Measurements from ENCODE around the gene OSR1.

OSR1 gene

DNA sequence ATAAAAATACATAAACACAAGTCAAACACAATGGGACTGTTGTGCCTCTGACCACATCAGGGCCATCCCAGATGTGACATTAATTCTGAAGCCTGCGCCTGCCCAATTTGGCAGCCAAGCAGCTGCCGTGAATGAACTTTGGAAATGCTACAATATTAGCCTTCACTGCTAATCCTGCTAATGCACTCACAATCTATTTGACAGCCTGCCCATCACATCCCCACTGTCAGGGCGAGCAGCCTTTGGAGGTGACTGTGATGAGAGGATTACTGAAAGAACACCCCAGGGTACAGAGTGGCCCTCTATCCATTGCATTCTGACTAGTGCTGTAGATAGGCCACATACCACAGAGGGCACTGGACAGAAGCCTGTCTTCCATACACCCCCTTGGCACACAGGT lies 21.6 kb downstream of the OSR1 start:
- Histone ChIP-seq H3K4me3 (ENCODE audit: low read depth in 1 of 2, low read length in 2 of 2) (no peak overlapping the region), H3K9me3 (ENCODE audit: control insufficient read depth in 1 of 2, low read length in 2 of 2) (no peaks in the 10 kb centered on the region), H3K9ac (ENCODE audit: low read depth in 1 of 2, low read length in 2 of 2) (no peak overlapping the region), H3K27me3 (ENCODE audit: control insufficient read depth in 1 of 2, insufficient read depth in 2 of 2, low read length in 2 of 2) (no peaks in the 10 kb centered on the region), H3K4me1 (ENCODE audit: control insufficient read depth in 1 of 2, insufficient read depth in 2 of 2, low read length in 2 of 2) (no peaks in the 10 kb centered on the region), H3K27ac (ENCODE audit: low read depth, low read length) (no peak overlapping the region), H3K36me3 (ENCODE audit: control insufficient read depth in 1 of 2, insufficient read depth in 2 of 2, low read length in 2 of 2) (no peaks in the 10 kb centered on the region)

DNA sequence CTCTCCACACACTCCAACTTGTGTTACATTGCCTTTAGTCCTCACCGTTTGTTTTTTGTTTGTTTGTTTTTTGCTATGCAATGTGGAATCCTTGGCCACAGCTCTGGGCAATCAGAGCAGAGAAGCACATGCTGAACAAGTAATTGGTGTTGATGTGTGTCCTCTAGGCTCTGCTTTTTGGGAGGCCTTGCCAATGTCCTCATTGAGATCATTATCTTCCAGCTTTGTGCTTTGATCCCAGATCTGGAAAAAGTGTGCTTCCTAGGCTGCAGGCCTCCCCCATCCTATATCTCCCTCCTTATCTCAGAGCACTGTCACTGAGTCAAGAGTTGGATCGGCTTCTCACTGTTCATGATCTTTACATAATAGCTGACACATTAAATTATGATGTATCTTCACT lies 25.9 kb downstream of the OSR1 start:
- Histone ChIP-seq H3K27ac (ENCODE audit: low read depth, low read length) (no peak overlapping the region), H3K27me3 (ENCODE audit: control insufficient read depth in 1 of 2, insufficient read depth in 2 of 2, low read length in 2 of 2) (no peaks in the 10 kb centered on the region), H3K36me3 (ENCODE audit: control insufficient read depth in 1 of 2, insufficient read depth in 2 of 2, low read length in 2 of 2) (no peaks in the 10 kb centered on the region), H3K9me3 (ENCODE audit: control insufficient read depth in 1 of 2, low read length in 2 of 2) (no peaks in the 10 kb centered on the region), H3K4me3 (ENCODE audit: low read depth in 1 of 2, low read length in 2 of 2) (no peak overlapping the region), H3K9ac (ENCODE audit: low read depth in 1 of 2, low read length in 2 of 2) (no peak overlapping the region), H3K4me1 (ENCODE audit: control insufficient read depth in 1 of 2, insufficient read depth in 2 of 2, low read length in 2 of 2) (no peaks in the 10 kb centered on the region)

DNA sequence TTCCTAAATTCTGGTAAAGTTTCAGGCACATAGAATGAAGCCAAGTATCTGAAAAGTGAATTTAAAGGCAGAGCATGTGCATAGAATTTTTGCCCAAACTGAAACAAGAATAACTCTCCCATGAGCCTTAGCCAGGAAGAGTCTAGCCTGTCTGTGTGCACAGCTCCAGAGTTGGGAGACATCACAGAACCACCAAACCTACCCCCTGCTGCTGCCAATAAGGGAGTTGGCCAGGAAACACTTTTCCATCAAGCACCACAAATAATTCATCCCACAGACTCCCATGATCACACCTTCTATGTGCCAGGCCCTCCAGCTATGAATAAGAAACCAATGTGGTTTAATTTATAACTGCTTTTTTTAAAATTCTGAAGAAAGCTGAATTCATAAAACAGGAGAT lies 27.0 kb downstream of the OSR1 start:
- no peaks in the 10 kb centered on the region for H3K9me3 ChIP-seq (ENCODE audit: control insufficient read depth in 1 of 2, low read length in 2 of 2)
- no peak overlapping the region for H3K27ac ChIP-seq (ENCODE audit: low read depth, low read length)
- H3K4me1 ChIP-seq (ENCODE audit: control insufficient read depth in 1 of 2, insufficient read depth in 2 of 2, low read length in 2 of 2): no peaks in the 10 kb centered on the region
- H3K9ac ChIP-seq (ENCODE audit: low read depth in 1 of 2, low read length in 2 of 2): no peak overlapping the region
- H3K4me3 ChIP-seq (ENCODE audit: low read depth in 1 of 2, low read length in 2 of 2): no peak overlapping the region
- no peaks in the 10 kb centered on the region for H3K27me3 ChIP-seq (ENCODE audit: control insufficient read depth in 1 of 2, insufficient read depth in 2 of 2, low read length in 2 of 2)
- H3K36me3 ChIP-seq (ENCODE audit: control insufficient read depth in 1 of 2, insufficient read depth in 2 of 2, low read length in 2 of 2): no peaks in the 10 kb centered on the region

DNA sequence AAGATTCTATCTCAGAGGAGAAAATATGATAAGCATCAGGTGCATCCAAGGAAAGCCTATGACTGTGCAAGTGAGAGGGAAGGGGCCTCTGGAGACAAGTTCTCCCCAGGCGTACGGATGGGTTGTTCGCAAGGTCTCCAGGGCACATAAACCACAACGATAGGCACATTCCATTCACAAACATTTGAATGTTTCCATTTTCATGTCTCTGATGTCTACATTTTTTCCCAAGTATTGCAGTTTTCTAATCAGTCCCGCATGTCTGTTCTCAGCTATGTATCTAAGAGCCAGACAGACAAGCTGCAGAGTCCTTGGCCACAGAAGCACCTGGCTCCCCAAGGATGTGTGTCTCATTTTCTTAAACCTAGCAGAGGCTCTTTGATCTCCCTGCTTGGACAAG lies 28.0 kb downstream of the OSR1 start:
- no peaks in the 10 kb centered on the region for H3K27me3 ChIP-seq (ENCODE audit: control insufficient read depth in 1 of 2, insufficient read depth in 2 of 2, low read length in 2 of 2)
- H3K27ac ChIP-seq (ENCODE audit: low read depth, low read length): no peak overlapping the region
- H3K4me3 ChIP-seq (ENCODE audit: low read depth in 1 of 2, low read length in 2 of 2): no peak overlapping the region
- no peaks in the 10 kb centered on the region for H3K36me3 ChIP-seq (ENCODE audit: control insufficient read depth in 1 of 2, insufficient read depth in 2 of 2, low read length in 2 of 2)
- no peaks in the 10 kb centered on the region for H3K9me3 ChIP-seq (ENCODE audit: control insufficient read depth in 1 of 2, low read length in 2 of 2)
- no peaks in the 10 kb centered on the region for H3K4me1 ChIP-seq (ENCODE audit: control insufficient read depth in 1 of 2, insufficient read depth in 2 of 2, low read length in 2 of 2)
- H3K9ac ChIP-seq (ENCODE audit: low read depth in 1 of 2, low read length in 2 of 2): no peak overlapping the region

DNA sequence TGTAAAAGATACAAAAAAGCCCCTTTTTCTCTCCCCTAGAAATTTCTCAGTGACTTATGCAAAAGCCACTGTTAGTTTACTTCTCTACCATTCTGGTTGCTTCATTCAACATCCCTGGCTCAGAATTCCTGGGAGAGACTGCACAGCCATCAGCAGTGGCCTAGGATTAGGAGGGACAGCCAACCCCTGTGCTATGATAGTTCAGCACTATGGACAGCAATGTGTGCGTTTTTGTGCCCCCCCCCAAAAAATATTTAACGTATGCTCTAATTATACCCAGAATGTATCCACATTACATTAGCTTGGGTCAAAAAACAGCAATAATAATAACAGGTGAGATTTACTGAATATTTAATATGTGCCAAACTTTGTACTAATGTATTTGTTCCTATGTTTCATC lies 29.0 kb downstream of the OSR1 start:
- Histone ChIP-seq H3K36me3 (ENCODE audit: control insufficient read depth in 1 of 2, insufficient read depth in 2 of 2, low read length in 2 of 2) (no peaks in the 10 kb centered on the region), H3K4me1 (ENCODE audit: control insufficient read depth in 1 of 2, insufficient read depth in 2 of 2, low read length in 2 of 2) (no peaks in the 10 kb centered on the region), H3K27me3 (ENCODE audit: control insufficient read depth in 1 of 2, insufficient read depth in 2 of 2, low read length in 2 of 2) (no peaks in the 10 kb centered on the region), H3K9me3 (ENCODE audit: control insufficient read depth in 1 of 2, low read length in 2 of 2) (no peaks in the 10 kb centered on the region), H3K27ac (ENCODE audit: low read depth, low read length) (no peak overlapping the region), H3K4me3 (ENCODE audit: low read depth in 1 of 2, low read length in 2 of 2) (no peak overlapping the region), H3K9ac (ENCODE audit: low read depth in 1 of 2, low read length in 2 of 2) (no peak overlapping the region)

DNA sequence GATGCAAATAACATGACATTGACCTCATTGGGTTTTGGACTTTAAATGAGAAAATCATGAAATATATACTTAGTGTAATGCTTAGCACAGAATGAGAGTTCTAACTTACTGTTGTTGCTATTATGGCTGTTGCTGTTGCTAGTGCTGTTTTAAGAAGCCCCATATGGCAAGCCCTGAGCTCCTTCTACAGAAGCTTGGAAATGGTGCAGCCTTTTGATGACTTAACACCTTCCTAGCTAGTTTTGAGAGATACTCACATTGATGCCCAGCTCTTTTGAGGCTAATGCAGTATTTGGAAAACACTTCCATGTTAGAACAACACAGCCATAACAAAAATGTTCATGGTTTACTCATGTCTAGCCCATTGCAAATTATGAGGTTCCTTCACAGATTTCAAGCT lies 30.9 kb downstream of the OSR1 start:
- H3K9ac ChIP-seq (ENCODE audit: low read depth in 1 of 2, low read length in 2 of 2): no peak overlapping the region
- H3K27me3 ChIP-seq (ENCODE audit: control insufficient read depth in 1 of 2, insufficient read depth in 2 of 2, low read length in 2 of 2): no peaks in the 10 kb centered on the region
- H3K36me3 ChIP-seq (ENCODE audit: control insufficient read depth in 1 of 2, insufficient read depth in 2 of 2, low read length in 2 of 2): no peaks in the 10 kb centered on the region
- no peak overlapping the region for H3K4me3 ChIP-seq (ENCODE audit: low read depth in 1 of 2, low read length in 2 of 2)
- H3K27ac ChIP-seq (ENCODE audit: low read depth, low read length): no peak overlapping the region
- no peaks in the 10 kb centered on the region for H3K4me1 ChIP-seq (ENCODE audit: control insufficient read depth in 1 of 2, insufficient read depth in 2 of 2, low read length in 2 of 2)
- no peaks in the 10 kb centered on the region for H3K9me3 ChIP-seq (ENCODE audit: control insufficient read depth in 1 of 2, low read length in 2 of 2)

DNA sequence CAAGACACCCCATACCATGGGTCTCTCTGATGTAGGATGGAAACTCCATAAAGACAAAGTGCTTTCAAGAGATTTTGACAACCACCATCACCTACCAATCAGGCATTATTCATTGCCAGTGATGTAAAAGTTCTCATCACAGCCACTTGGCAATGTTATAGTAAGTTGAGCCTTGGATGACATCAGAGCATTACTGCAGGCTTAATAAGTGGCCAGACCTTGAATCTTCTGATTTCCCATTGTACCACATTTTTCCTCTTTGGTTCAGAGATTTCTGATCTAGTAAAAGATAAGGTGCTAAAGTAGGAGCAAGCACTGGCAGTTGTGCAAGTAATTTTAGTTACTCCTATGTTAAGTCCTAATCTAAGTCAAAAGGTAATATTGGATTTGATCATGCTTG lies 36.5 kb downstream of the OSR1 start:
- H3K27me3 ChIP-seq (ENCODE audit: control insufficient read depth in 1 of 2, insufficient read depth in 2 of 2, low read length in 2 of 2): no peaks in the 10 kb centered on the region
- no peak overlapping the region for H3K4me3 ChIP-seq (ENCODE audit: low read depth in 1 of 2, low read length in 2 of 2)
- H3K27ac ChIP-seq (ENCODE audit: low read depth, low read length): no peak overlapping the region
- no peaks in the 10 kb centered on the region for H3K4me1 ChIP-seq (ENCODE audit: control insufficient read depth in 1 of 2, insufficient read depth in 2 of 2, low read length in 2 of 2)
- no peaks in the 10 kb centered on the region for H3K9me3 ChIP-seq (ENCODE audit: control insufficient read depth in 1 of 2, low read length in 2 of 2)
- H3K36me3 ChIP-seq (ENCODE audit: control insufficient read depth in 1 of 2, insufficient read depth in 2 of 2, low read length in 2 of 2): no peaks in the 10 kb centered on the region
- no peak overlapping the region for H3K9ac ChIP-seq (ENCODE audit: low read depth in 1 of 2, low read length in 2 of 2)

DNA sequence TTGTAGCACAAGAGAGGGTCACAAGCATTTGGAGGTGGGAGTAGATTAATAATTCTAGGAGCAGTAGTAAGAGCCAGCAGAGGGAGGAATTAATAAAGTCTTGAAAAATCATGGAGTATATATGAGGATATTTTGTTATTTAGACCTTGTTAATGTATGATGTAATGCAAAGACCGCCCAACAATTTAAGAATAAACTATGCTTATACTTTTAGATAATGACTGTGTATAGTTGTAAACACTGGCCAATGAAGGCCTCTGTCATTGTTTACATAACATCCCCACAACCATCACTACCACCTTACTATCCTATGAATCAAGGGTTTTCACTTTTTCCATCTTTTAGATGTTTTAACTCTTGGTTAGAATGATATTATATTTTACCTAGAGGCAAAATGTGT lies 37.6 kb downstream of the OSR1 start:
- Histone ChIP-seq H3K9ac (ENCODE audit: low read depth in 1 of 2, low read length in 2 of 2) (no peak overlapping the region), H3K36me3 (ENCODE audit: control insufficient read depth in 1 of 2, insufficient read depth in 2 of 2, low read length in 2 of 2) (no peaks in the 10 kb centered on the region), H3K27me3 (ENCODE audit: control insufficient read depth in 1 of 2, insufficient read depth in 2 of 2, low read length in 2 of 2) (no peaks in the 10 kb centered on the region), H3K9me3 (ENCODE audit: control insufficient read depth in 1 of 2, low read length in 2 of 2) (no peaks in the 10 kb centered on the region), H3K4me3 (ENCODE audit: low read depth in 1 of 2, low read length in 2 of 2) (no peak overlapping the region), H3K27ac (ENCODE audit: low read depth, low read length) (no peak overlapping the region), H3K4me1 (ENCODE audit: control insufficient read depth in 1 of 2, insufficient read depth in 2 of 2, low read length in 2 of 2) (no peaks in the 10 kb centered on the region)

DNA sequence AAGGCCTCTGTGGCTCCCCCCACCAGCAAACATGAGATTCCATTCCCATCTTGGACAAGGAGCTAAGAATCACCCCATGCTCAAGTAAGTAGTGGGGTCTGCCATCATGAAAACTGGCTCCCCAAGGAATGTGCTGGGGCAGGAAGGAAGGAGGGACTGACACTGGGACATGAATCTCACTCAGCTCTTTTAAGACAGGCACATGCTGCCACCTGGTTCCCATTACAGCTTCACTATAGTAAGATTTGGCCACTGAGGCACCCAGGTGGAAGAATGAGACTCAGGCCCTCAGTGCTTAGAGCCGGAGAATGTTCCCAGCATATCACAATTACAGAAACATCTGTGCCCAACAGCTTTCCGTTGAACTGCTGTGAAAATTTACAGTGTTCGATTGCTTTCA lies 38.7 kb downstream of the OSR1 start:
- Histone ChIP-seq H3K9ac (ENCODE audit: low read depth in 1 of 2, low read length in 2 of 2) (no peak overlapping the region), H3K27me3 (ENCODE audit: control insufficient read depth in 1 of 2, insufficient read depth in 2 of 2, low read length in 2 of 2) (no peaks in the 10 kb centered on the region), H3K4me3 (ENCODE audit: low read depth in 1 of 2, low read length in 2 of 2) (no peak overlapping the region), H3K9me3 (ENCODE audit: control insufficient read depth in 1 of 2, low read length in 2 of 2) (no peaks in the 10 kb centered on the region), H3K36me3 (ENCODE audit: control insufficient read depth in 1 of 2, insufficient read depth in 2 of 2, low read length in 2 of 2) (no peaks in the 10 kb centered on the region), H3K4me1 (ENCODE audit: control insufficient read depth in 1 of 2, insufficient read depth in 2 of 2, low read length in 2 of 2) (no peaks in the 10 kb centered on the region), H3K27ac (ENCODE audit: low read depth, low read length) (no peak overlapping the region)

DNA sequence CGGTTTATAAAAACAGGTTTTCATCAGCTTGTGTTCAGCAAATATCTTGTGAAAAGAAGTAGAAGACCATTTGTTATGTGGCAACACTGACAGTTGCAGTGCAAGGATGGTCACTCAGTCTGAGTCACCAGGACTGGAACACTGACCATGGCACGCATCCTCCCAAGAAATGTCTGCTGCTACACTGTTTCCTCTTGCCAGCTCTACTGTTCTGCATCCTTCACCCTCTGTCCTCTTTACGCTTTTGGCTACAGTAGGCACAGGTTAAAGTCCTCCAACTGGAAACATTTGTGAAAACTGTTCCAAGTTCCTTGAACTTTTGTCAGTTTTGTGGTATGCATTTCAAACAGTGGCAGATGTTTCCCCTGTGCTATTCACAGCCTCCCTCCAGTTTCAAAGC lies 39.4 kb downstream of the OSR1 start:
- Histone ChIP-seq H3K27me3 (ENCODE audit: control insufficient read depth in 1 of 2, insufficient read depth in 2 of 2, low read length in 2 of 2) (no peaks in the 10 kb centered on the region), H3K36me3 (ENCODE audit: control insufficient read depth in 1 of 2, insufficient read depth in 2 of 2, low read length in 2 of 2) (no peaks in the 10 kb centered on the region), H3K4me3 (ENCODE audit: low read depth in 1 of 2, low read length in 2 of 2) (no peak overlapping the region), H3K9me3 (ENCODE audit: control insufficient read depth in 1 of 2, low read length in 2 of 2) (no peaks in the 10 kb centered on the region), H3K4me1 (ENCODE audit: control insufficient read depth in 1 of 2, insufficient read depth in 2 of 2, low read length in 2 of 2) (no peaks in the 10 kb centered on the region), H3K9ac (ENCODE audit: low read depth in 1 of 2, low read length in 2 of 2) (no peak overlapping the region), H3K27ac (ENCODE audit: low read depth, low read length) (no peak overlapping the region)

DNA sequence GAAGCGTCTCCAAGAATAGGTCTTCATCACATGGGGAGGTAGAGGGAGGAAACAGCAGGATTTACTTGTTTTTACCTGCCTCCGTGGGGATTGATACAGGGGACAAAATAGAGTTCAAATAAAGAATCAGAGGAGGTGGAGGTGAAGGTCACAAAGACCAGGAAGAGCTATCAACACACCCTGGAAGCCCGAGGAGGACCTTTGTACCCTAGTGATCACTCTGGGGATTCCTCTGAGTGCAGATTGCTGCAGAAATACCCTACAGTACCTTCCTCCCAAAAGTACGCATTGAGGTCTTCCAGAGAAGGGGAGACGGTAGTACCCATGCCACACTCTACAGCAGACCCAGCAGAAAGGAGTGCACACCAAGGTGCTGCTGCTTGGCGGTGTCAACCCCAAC lies 44.9 kb downstream of the OSR1 start:
- H3K27ac ChIP-seq (ENCODE audit: low read depth, low read length): no peak overlapping the region
- H3K4me3 ChIP-seq (ENCODE audit: low read depth in 1 of 2, low read length in 2 of 2): no peak overlapping the region
- no peaks in the 10 kb centered on the region for H3K27me3 ChIP-seq (ENCODE audit: control insufficient read depth in 1 of 2, insufficient read depth in 2 of 2, low read length in 2 of 2)
- no peaks in the 10 kb centered on the region for H3K9me3 ChIP-seq (ENCODE audit: control insufficient read depth in 1 of 2, low read length in 2 of 2)
- no peaks in the 10 kb centered on the region for H3K36me3 ChIP-seq (ENCODE audit: control insufficient read depth in 1 of 2, insufficient read depth in 2 of 2, low read length in 2 of 2)
- no peaks in the 10 kb centered on the region for H3K4me1 ChIP-seq (ENCODE audit: control insufficient read depth in 1 of 2, insufficient read depth in 2 of 2, low read length in 2 of 2)
- no peak overlapping the region for H3K9ac ChIP-seq (ENCODE audit: low read depth in 1 of 2, low read length in 2 of 2)

Measured in duodenal mucosa (tissue), 2 donors.